Heart left ventricle (tissue), 16 donors: ENCODE data around the gene INTS2. TPM values are rescaled to one million over a fixed set of nuclear protein-coding genes. Genes with fewer than 3 reads are reported as not detected.

Experiments used
- ATAC-seq, 4 donors: fragments of 200-7000 bp; cut with Tn5 transposase; one replicate each; pipeline ENCODE4 v1.9.1; 2020 to 2022; ENCODE audit warnings: moderate library complexity in 4 of 4, mild to moderate bottlenecking in 3 of 4, moderate number of reproducible peaks in 1 of 4
- DNase-seq, 5 donors: peaks; one replicate each; pipeline ENCODE4 v3.0.0-alpha.2; 2020
- H3K27ac ChIP-seq, 12 donors: fragments of 200-600 bp; sonication (generic) in 4 of 12; one replicate each; pipeline versions ENCODE4 v1.5.0 to v1.8.0; 2016 to 2022; ENCODE audit warnings: mild to moderate bottlenecking in 2 of 12
- H3K27me3 ChIP-seq, 9 donors: fragments of 200-600 bp; sonication (generic) in 2 of 9; one replicate each; pipeline versions ENCODE4 v1.5.1 to v1.8.0; 2016 to 2022; ENCODE audit warnings: mild to moderate bottlenecking in 3 of 9
- H3K36me3 ChIP-seq, 9 donors: fragments of 200-600 bp; sonication (generic) in 2 of 9; one replicate each; pipeline versions ENCODE4 v1.5.0 to v1.8.0; 2018 to 2022; ENCODE audit warnings: mild to moderate bottlenecking in 2 of 9
- H3K4me1 ChIP-seq, 12 donors: fragments of 200-600 bp; sonication (generic) in 4 of 12; one replicate each; pipeline versions ENCODE4 v1.5.0 to v1.8.0; 2016 to 2022; ENCODE audit warnings: mild to moderate bottlenecking in 3 of 12
- H3K4me3 ChIP-seq, 12 donors: fragments of 200-600 bp; sonication (generic) in 4 of 12; one replicate each; pipeline versions ENCODE4 v1.5.0 to v1.8.0; 2017 to 2022; ENCODE audit warnings: mild to moderate bottlenecking in 9 of 12, moderate library complexity in 4 of 12
- H3K9me3 ChIP-seq, 12 donors: fragments of 200-600 bp; sonication (generic) in 4 of 12; one replicate each; pipeline versions ENCODE4 v1.5.0 to v1.8.0; 2016 to 2022; ENCODE audit warnings: mild to moderate bottlenecking in 1 of 12
- CTCF ChIP-seq, 12 donors: fragments of 200-600 bp; sonication (generic) in 4 of 12; IDR thresholded peaks; one replicate each; pipeline versions ENCODE4 v1.5.0 to v1.8.0; 2018 to 2022; ENCODE audit warnings: antibody characterized with exemption in 12 of 12, mild to moderate bottlenecking in 5 of 12
- POLR2A ChIP-seq, 2 donors: fragments of 450-650 bp; IDR thresholded peaks; one replicate each; pipeline ENCODE4 v1.6.1; 2017; ENCODE audit warnings: antibody characterized with exemption in 2 of 2, mild to moderate bottlenecking in 2 of 2, moderate library complexity in 2 of 2
- WGBS, 4 donors: extraction: QIAGEN DNeasy Blood & Tissue Kit in 2 of 4; methylation state at CpG; one replicate each; pipeline versions ENCODE4 v1.1.5 to v1.1.7; 2013 to 2018; 5-methylcytosine and 5-hydroxymethylcytosine counted together
- intact Hi-C, 10 donors: fragments of 100-400 bp; cut with DNase I; formaldehyde crosslinking; loops; one replicate each; pipeline versions ENCODE4 v1.11.1 to v1.14.2; 2022
- polyA plus RNA-seq, 2 donors: library from polyadenylated mRNA; stranded (reverse); fragments of 200-250 nt; gene quantifications; one replicate each; pipeline ENCODE4 v1.2.3, GENCODE V29; 2013
- total RNA-seq, 9 donors: library from RNA; depleted of rRNA in 2 of 9; stranded (reverse); fragments of >200 nt in 2 of 9; fragmentation: NEBNext Ultra II Directional in 3 of 9; extraction: Animal tissue kit (Norgen Biotek cat#: 25700) in 3 of 9; gene quantifications; one replicate each; pipeline versions ENCODE4 v1.1.0 to v1.2.4, GENCODE V29; 2016 to 2023
- donor health status: ischemic (EF 13 %, LVEDD 7.1; RV severe dilation, severe dysfunction).
- donor health status: healthy with polysubstance abuse.
- donor health status: DM: no; HTN: yes; CAD: no.
- donor health status: DM: no; HTN: no; CAD: no.
- donor health status: ischemic (EF 25% LVEDD 6.9; RV normal size, moderate dysfunction).
- donor health status: ischemic (EF 25% LVEDD 5.7; RV mildly dilated, moderate dysfunction).
- donor health status: healthy.
- donor health status: DM: yes; HTN: yes; CAD: no.
- donor health status: ischemic (EF 35%, LVEDD 5.7; RV mildly dilated, moderate dysfunction).
- donor health status: nonischemic (EF 11% LVEDD 7.7; RV severe dilation, severe dysfunction).
- donor health status: DM: yes; HTN: yes; CAD: no.
- donor health status: PGD.
- donor health status: ischemic (EF 29% LVEDD 5.4; RV normal size, mild dysfunction).
- donor health status: nonischemic (EF 23%, LVEDD 6.1; RV moderate dilation, normal function).

The INTS2 gene
- total and polyA plus RNA-seq, 11 donors: 3.0 to 16.6 (median 9.5) TPM

GRCh38 chr17:61970030-61970429 is 42.2 kb upstream of the INTS2 start:
- intact Hi-C loops: no loop called here
- Histone ChIP-seq H3K36me3 (peaks cover 0 to 99% (median 85%) of the 10 kb centered on the region in 9 donors), H3K9me3 (no peaks in the 10 kb centered on the region), H3K4me3 (no peak overlapping the region), H3K27ac (no peak overlapping the region), H3K27me3 (no peaks in the 10 kb centered on the region), H3K4me1 (peaks cover 0 to 10% (median 0%) of the 10 kb centered on the region in 12 donors)
- no peak for TF ChIP-seq CTCF (IDR thresholded peaks at IDR 0.05)
- no peak for TF ChIP-seq POLR2A (IDR thresholded peaks at IDR 0.05)
- WGBS, 4 donors: 87 to 97% (median 95%) methylated on average over 1 of the region's 1 CpG
- no peak for ATAC-seq
- DNase-seq: no peak

- Histone ChIP-seq H3K36me3 (peaks cover 0 to 99% (median 94%) of the 10 kb centered on the region in 9 donors), H3K4me1 (peaks cover 0 to 10% (median 0%) of the 10 kb centered on the region in 12 donors), H3K4me3 (no peak overlapping the region), H3K27ac (no peak overlapping the region), H3K27me3 (no peaks in the 10 kb centered on the region), H3K9me3 (no peaks in the 10 kb centered on the region)
- intact Hi-C loops: no loop called here
- ATAC-seq: no peak
- TF ChIP-seq POLR2A (IDR thresholded peaks at IDR 0.05) (no peak), CTCF (IDR thresholded peaks at IDR 0.05) (no peak)
- 97 to 100% (median 98%) methylated on average over 5 of the region's 5 CpGs for WGBS, 4 donors
- DNase-seq: no peak
Observed at GRCh38 chr17:61968757-61969156, 41.0 kb upstream of the INTS2 start.

- intact Hi-C loops: no loop called here
- H3K4me3 ChIP-seq: no peak overlapping the region
- no peak overlapping the region for H3K27ac ChIP-seq
- peaks cover 0 to 100% (median 97%) of the 10 kb centered on the region in 9 donors for H3K36me3 ChIP-seq
- 94 to 98% (median 96%) methylated on average over 2 of the region's 2 CpGs for WGBS, 4 donors
- H3K4me1 ChIP-seq: peaks cover 0 to 10% (median 0%) of the 10 kb centered on the region in 12 donors
- no peak for ATAC-seq
- TF ChIP-seq POLR2A (IDR thresholded peaks at IDR 0.05) (no peak), CTCF (IDR thresholded peaks at IDR 0.05) (no peak)
- H3K9me3 ChIP-seq: no peaks in the 10 kb centered on the region
- no peak for DNase-seq
- H3K27me3 ChIP-seq: no peaks in the 10 kb centered on the region
Observed at GRCh38 chr17:61967729-61968128, 39.9 kb upstream of the INTS2 start.

- H3K4me3 ChIP-seq: no peak overlapping the region
- WGBS, 4 donors: 0% methylated on average over 1 of the region's 1 CpG
- TF ChIP-seq POLR2A (IDR thresholded peaks at IDR 0.05) (no peak), CTCF (IDR thresholded peaks at IDR 0.05) (no peak)
- H3K4me1 ChIP-seq: peaks cover 0 to 10% (median 0%) of the 10 kb centered on the region in 12 donors
- H3K27me3 ChIP-seq: no peaks in the 10 kb centered on the region
- DNase-seq (no peak), ATAC-seq (no peak)
- no peaks in the 10 kb centered on the region for H3K9me3 ChIP-seq
- H3K36me3 ChIP-seq: peaks cover 0 to 100% (median 97%) of the 10 kb centered on the region in 9 donors
- H3K27ac ChIP-seq: no peak overlapping the region
- intact Hi-C loops: no loop called here
Observed at GRCh38 chr17:61966191-61966590, 38.4 kb upstream of the INTS2 start.
